OCI-LY7 (cell line): ENCODE measurements around the gene PTPRE. TPM values are rescaled to one million over a fixed set of nuclear protein-coding genes. Genes with fewer than 3 reads are reported as not detected.
A peak's percentile ranks its signal among the peaks of the same experiment; 100 is the strongest.

Source experiments
- BruUV-seq: library from RNA; stranded (reverse); fragments of 400-500 nt; replicated peaks from 2 replicates; lab custom pipeline; 2021; lab: Mats Ljungman, UMichigan
- CTCF ChIA-PET: fragments of 300-600 bp; sonication (Branson Sonifier 250); formaldehyde crosslinking; loops from one replicate; lab custom pipeline; 2022; ENCODE audit warnings: antibody characterized with exemption; ENCODE audit not compliant: unreplicated experiment; lab: Charles Lee
- POLR2A ChIA-PET: fragments of 300-600 bp; sonication (Branson Sonifier 250); formaldehyde crosslinking; loops from one replicate; lab custom pipeline; 2022; ENCODE audit warnings: antibody characterized with exemption; lab: Charles Lee
- DNase-seq: peaks from one replicate; pipeline ENCODE4 v3.0.0-alpha.2; 2015; ENCODE audit warnings: low spot score
- H2AFZ ChIP-seq: fragments of 200-600 bp; sonication (generic), shearing (Covaris generic); 2 replicates; pipeline ENCODE4 v1.6.1; 2014; ENCODE audit warnings: mild to moderate bottlenecking, antibody characterized with exemption, low read length, moderate library complexity
- H3K27ac ChIP-seq: fragments of 200-600 bp; sonication (generic); 2 replicates; pipeline ENCODE4 v1.5.1; 2014; ENCODE audit warnings: mixed run types, low read depth, mild to moderate bottlenecking, moderate library complexity, low read length, inconsistent platforms; ENCODE audit not compliant: poor library complexity, severe bottlenecking
- H3K36me3 ChIP-seq: fragments of 200-600 bp; sonication (generic); 2 replicates; pipeline ENCODE4 v1.6.1; 2014; ENCODE audit warnings: mild to moderate bottlenecking, antibody characterized with exemption, low read length, moderate library complexity, mixed read lengths; ENCODE audit not compliant: insufficient read depth
- H3K4me1 ChIP-seq: fragments of 200-600 bp; sonication (generic); 2 replicates; pipeline ENCODE4 v1.5.1; 2014; ENCODE audit warnings: mild to moderate bottlenecking, low read length; ENCODE audit not compliant: insufficient read depth, poor library complexity, severe bottlenecking
- H3K4me2 ChIP-seq: fragments of 200-600 bp; sonication (generic); 2 replicates; pipeline ENCODE4 v1.6.1; 2014; ENCODE audit warnings: mild to moderate bottlenecking, low read length
- H3K4me3 ChIP-seq: fragments of 200-600 bp; sonication (generic); 2 replicates; pipeline ENCODE4 v1.5.1; 2014; ENCODE audit warnings: mild to moderate bottlenecking, low read depth, low read length; ENCODE audit not compliant: poor library complexity, severe bottlenecking
- H3K79me2 ChIP-seq: fragments of 200-600 bp; sonication (generic); 2 replicates; pipeline ENCODE4 v1.6.1; 2016; ENCODE audit warnings: low read depth, mild to moderate bottlenecking, low read length, moderate library complexity, mixed read lengths; ENCODE audit not compliant: insufficient read depth
- H3K9me2 ChIP-seq: fragments of 200-600 bp; sonication (generic); 2 replicates; pipeline ENCODE4 v1.6.1; 2016; ENCODE audit warnings: mild to moderate bottlenecking, low read length, mixed read lengths; ENCODE audit not compliant: insufficient read depth
- H3K9me3 ChIP-seq: fragments of 200-600 bp; sonication (generic); 2 replicates; pipeline ENCODE4 v1.6.1; 2014; ENCODE audit warnings: mild to moderate bottlenecking, mixed run types, low read length, mixed read lengths
- H4K20me1 ChIP-seq: fragments of 200-600 bp; sonication (generic); 2 replicates; pipeline ENCODE4 v1.6.1; 2014; ENCODE audit warnings: mild to moderate bottlenecking, antibody characterized with exemption, low read length, moderate library complexity, mixed read lengths; ENCODE audit not compliant: insufficient read depth
- CTCF ChIP-seq: fragments of 200-600 bp; sonication (generic); conservative IDR thresholded peaks from 2 replicates; pipeline ENCODE4 v1.5.1; 2014; ENCODE audit warnings: mild to moderate bottlenecking, antibody characterized with exemption, low read length, moderate library complexity, mixed read lengths
- EZH2phosphoT487 ChIP-seq: fragments of 200-600 bp; sonication (generic); IDR thresholded peaks from 2 replicates; pipeline ENCODE4 v1.6.1; 2018; ENCODE audit warnings: low read depth, borderline replicate concordance, mild to moderate bottlenecking, mixed run types, antibody characterized with exemption, low read length, moderate library complexity, mixed read lengths
- intact Hi-C: fragments of 100-400 bp; cut with micrococcal nuclease; formaldehyde crosslinking; loops from one replicate; pipeline ENCODE4 v1.10.0; 2022; ENCODE audit not compliant: unreplicated experiment
- total RNA-seq, 2 experiments: library from RNA; depleted of rRNA in 1 of 2; stranded (reverse); fragments of >200 nt in 1 of 2; shearing (Covaris generic) in 1 of 2; gene quantifications; 2 replicates each; pipeline ENCODE4 v1.2.3, GENCODE V29; 2014 to 2022

The PTPRE gene
- total RNA-seq, 2 experiments from 2014 or later = 6.8 to 8.3 TPM

GRCh38 chr10:128011059-128011979 is 104.4 kb downstream of the PTPRE start:
- no peaks in the 10 kb centered on the region for H3K36me3 ChIP-seq
- no peak overlapping the region; the same call in 1 of the 2 replicates for H3K4me2 ChIP-seq
- no peak overlapping the region for H3K27ac ChIP-seq
- no TSS peak for BruUV-seq
- H3K9me3 ChIP-seq = no peaks in the 10 kb centered on the region
- ChIA-PET POLR2A (interaction anchor here (0.6 to 1.0 kb wide), 3 partner anchors 61 to 296 kb away, joined by 3 read pairs; no protein-coding TSS in a partner anchor), CTCF (interaction anchor here (0.8 to 1.5 kb wide), 3 partner anchors 36 to 114 kb away, joined by 3 to 4 read pairs (median 3); no protein-coding TSS in a partner anchor)
- peak; percentile 79 for DNase-seq
- no peaks in the 10 kb centered on the region for H3K9me2 ChIP-seq
- TF ChIP-seq CTCF = peak; percentile 93
- no peak for TF ChIP-seq EZH2phosphoT487
- no peaks in the 10 kb centered on the region for H3K79me2 ChIP-seq
- no peak overlapping the region for H3K4me3 ChIP-seq
- H4K20me1 ChIP-seq = no peaks in the 10 kb centered on the region
- intact Hi-C loops = loop anchor here (1.0 to 2.0 kb wide), 2 partner anchors 57 to 295 kb away; no protein-coding TSS in a partner anchor
- H3K4me1 ChIP-seq = peaks cover 12% of the 10 kb centered on the region
- no peak overlapping the region for H2AFZ ChIP-seq

- H3K9me3 ChIP-seq = no peaks in the 10 kb centered on the region
Measured at GRCh38 chr10:128013626-128014025, 106.7 kb downstream of the PTPRE start.

More at GRCh38 chr10:128013626-128014025, 106.7 kb downstream of the PTPRE start:
- POLR2A ChIA-PET = no interaction called here
- Histone ChIP-seq H3K4me3 (no peak overlapping the region), H3K27ac (no peak overlapping the region), H3K36me3 (no peaks in the 10 kb centered on the region), H2AFZ (no peak overlapping the region), H3K79me2 (no peaks in the 10 kb centered on the region), H4K20me1 (no peaks in the 10 kb centered on the region), H3K4me1 (peaks cover 12% of the 10 kb centered on the region), H3K4me2 (no peak overlapping the region), H3K9me2 (no peaks in the 10 kb centered on the region)
- intact Hi-C loops = no loop called here
- CTCF ChIA-PET = interaction anchor here (0.6 kb wide), 1 partner anchor 165 kb away, joined by 3 read pairs; no protein-coding TSS in a partner anchor
- no peak for DNase-seq
- BruUV-seq = no TSS peak
- no peak for TF ChIP-seq EZH2phosphoT487
- no peak for TF ChIP-seq CTCF
